Measurements from ENCODE around the gene ST7L.

- TF ChIP-seq CTCF (IDR thresholded peaks at IDR 0.05; ENCODE audit: extremely low read depth in 1 of 2, insufficient read depth in 1 of 2, low read depth in 1 of 2, low read length in 2 of 2) (no peak), MYC (IDR thresholded peaks at IDR 0.05; ENCODE audit: low read depth, low read length) (no peak), MAX (IDR thresholded peaks at IDR 0.05; ENCODE audit: insufficient read depth, insufficient read length) (no peak), EZH2 (IDR thresholded peaks at IDR 0.05; ENCODE audit: borderline replicate concordance, low read depth, low read length, severe bottlenecking) (no peak), POLR2A (IDR thresholded peaks at IDR 0.05; ENCODE audit: low read depth, low read length) (no peak), POLR2AphosphoS5 (IDR thresholded peaks at IDR 0.05; ENCODE audit: insufficient read depth, low read depth, low read length) (no peak)
Observed at GRCh38 chr1:112514901-112515300, 104.0 kb downstream of the ST7L start.
